Lower leg skin (tissue), 4 donors: ENCODE measurements around the gene NKAPL. TPM values are rescaled to one million over a fixed set of nuclear protein-coding genes. Genes with fewer than 3 reads are reported as not detected.

Experiments
- DNase-seq, 2 donors: peaks; one replicate each; pipeline ENCODE4 v3.0.0-alpha.2; 2019; ENCODE audit warnings: low spot score in 2 of 2
- H3K4me3 ChIP-seq: fragments of 200-600 bp; sonication (generic); 2 replicates; pipeline ENCODE4 v1.5.1; 2017; ENCODE audit warnings: mild to moderate bottlenecking, low read depth; ENCODE audit not compliant: poor library complexity, severe bottlenecking
- POLR2A ChIP-seq, 2 donors: fragments of 450-650 bp; IDR thresholded peaks; one replicate each; pipeline ENCODE4 v1.6.1; 2016 to 2017; ENCODE audit warnings: antibody characterized with exemption in 2 of 2, mild to moderate bottlenecking in 1 of 2, moderate library complexity in 1 of 2
- WGBS, 2 donors: methylation state at CpG; one replicate each; pipeline ENCODE4 v1.1.5; 2018; 5-methylcytosine and 5-hydroxymethylcytosine counted together
- intact Hi-C: fragments of 100-400 bp; cut with DNase I; formaldehyde crosslinking; loops from one replicate; pipeline ENCODE4 v1.15.0; 2023; ENCODE audit warnings: low total_unique reads
- total RNA-seq, 4 donors: library from RNA; depleted of rRNA; stranded (reverse); fragments of >200 nt; gene quantifications; one replicate each; pipeline ENCODE4 v1.1.0, GENCODE V29; 2016
- TF ChIP-seq, protein P1 (sequence below), 3 donors: fragments of 450-650 bp; IDR thresholded peaks; one replicate each; pipeline ENCODE4 v1.5.1; 2016; ENCODE audit warnings: antibody characterized with exemption in 3 of 3, mild to moderate bottlenecking in 3 of 3, moderate library complexity in 2 of 3

Gene NKAPL
- total RNA-seq, 4 donors from 2014 or later: 0.42 to 1.1 (median 0.75) TPM; not detected in 1

GRCh38 chr6:28252009-28252975 is 6.8 kb upstream of the NKAPL start, which contains the start of gene ZKSCAN4:
TSS of gene ZKSCAN4 (minus strand) at chr6:28252269. CDS start at chr6:28251980, 289 bp downstream.
- TF ChIP-seq POLR2A (IDR thresholded peaks at IDR 0.05): no peak
- TF ChIP-seq, protein P1, sequence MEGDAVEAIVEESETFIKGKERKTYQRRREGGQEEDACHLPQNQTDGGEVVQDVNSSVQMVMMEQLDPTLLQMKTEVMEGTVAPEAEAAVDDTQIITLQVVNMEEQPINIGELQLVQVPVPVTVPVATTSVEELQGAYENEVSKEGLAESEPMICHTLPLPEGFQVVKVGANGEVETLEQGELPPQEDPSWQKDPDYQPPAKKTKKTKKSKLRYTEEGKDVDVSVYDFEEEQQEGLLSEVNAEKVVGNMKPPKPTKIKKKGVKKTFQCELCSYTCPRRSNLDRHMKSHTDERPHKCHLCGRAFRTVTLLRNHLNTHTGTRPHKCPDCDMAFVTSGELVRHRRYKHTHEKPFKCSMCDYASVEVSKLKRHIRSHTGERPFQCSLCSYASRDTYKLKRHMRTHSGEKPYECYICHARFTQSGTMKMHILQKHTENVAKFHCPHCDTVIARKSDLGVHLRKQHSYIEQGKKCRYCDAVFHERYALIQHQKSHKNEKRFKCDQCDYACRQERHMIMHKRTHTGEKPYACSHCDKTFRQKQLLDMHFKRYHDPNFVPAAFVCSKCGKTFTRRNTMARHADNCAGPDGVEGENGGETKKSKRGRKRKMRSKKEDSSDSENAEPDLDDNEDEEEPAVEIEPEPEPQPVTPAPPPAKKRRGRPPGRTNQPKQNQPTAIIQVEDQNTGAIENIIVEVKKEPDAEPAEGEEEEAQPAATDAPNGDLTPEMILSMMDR (IDR thresholded peaks at IDR 0.05): no peak
- WGBS, 2 donors: 7 to 8% methylated on average over 14 of the region's 14 CpGs
- intact Hi-C loops: no loop called here
- peak within 1 kb of the TSS; percentile 92 for H3K4me3 ChIP-seq
- peak; percentile 62 to 89 for DNase-seq

DNA sequence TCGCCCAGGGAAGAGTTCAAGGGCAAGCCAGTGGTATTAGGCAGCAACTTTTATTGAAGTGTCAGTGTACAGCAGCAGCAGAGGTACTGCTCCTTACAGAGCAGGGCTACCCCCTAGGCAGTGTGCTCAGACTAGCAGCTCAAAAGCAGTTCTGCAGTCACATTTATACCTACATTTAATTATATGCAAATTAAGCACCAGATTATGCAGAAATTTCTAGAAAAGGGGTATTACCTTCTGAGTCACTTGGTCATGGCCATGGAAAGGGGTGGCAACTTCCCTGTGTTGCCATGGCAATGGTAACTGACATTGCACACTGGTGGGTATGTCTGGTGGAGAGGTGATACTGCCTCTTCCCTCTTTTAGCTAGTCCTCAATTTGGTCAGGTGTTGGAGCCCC is 5.0 kb upstream of the NKAPL start:
- TF ChIP-seq, protein P1 (IDR thresholded peaks at IDR 0.05): no peak
- no peak for TF ChIP-seq POLR2A (IDR thresholded peaks at IDR 0.05)
- DNase-seq: no peak
- WGBS, 2 donors: 86 to 100% methylated on average over 1 of the region's 1 CpG
- intact Hi-C loops: no loop called here
- H3K4me3 ChIP-seq: no peak overlapping the region

DNA sequence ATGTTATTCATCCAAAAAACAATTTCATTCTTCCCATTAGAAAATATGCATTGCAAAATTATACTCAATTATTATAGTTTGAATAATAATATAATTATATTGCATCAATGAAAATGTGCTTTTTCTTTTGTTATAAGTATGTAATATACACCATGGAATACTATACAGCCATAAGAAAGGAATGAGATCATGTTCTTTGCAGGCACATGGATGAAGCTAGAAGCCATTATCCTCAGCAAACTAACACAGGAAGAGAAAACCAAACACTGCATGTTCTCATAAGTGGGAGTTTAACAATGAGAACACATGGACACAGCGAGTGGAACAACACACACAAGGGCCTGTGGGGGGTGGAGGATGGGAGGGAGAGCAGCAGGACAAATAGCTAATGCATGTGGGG is 2.1 kb upstream of the NKAPL start:
- no peak for TF ChIP-seq POLR2A (IDR thresholded peaks at IDR 0.05)
- TF ChIP-seq, protein P1 (IDR thresholded peaks at IDR 0.05): no peak
- no peak for DNase-seq
- intact Hi-C loops: no loop called here
- 0% methylated on average over 1 of the region's 1 CpG for WGBS, 2 donors
- no peak overlapping the region for H3K4me3 ChIP-seq

GRCh38 chr6:28263922-28264321 is 4.8 kb downstream of the NKAPL start:
- no peak for DNase-seq
- intact Hi-C loops: no loop called here
- no peak overlapping the region for H3K4me3 ChIP-seq
- 52 to 55% methylated on average over 2 of the region's 2 CpGs for WGBS, 2 donors
- TF ChIP-seq POLR2A (IDR thresholded peaks at IDR 0.05): no peak
- TF ChIP-seq, protein P1 (IDR thresholded peaks at IDR 0.05): no peak

GRCh38 chr6:28264834-28265401 is 5.8 kb downstream of the NKAPL start:
- H3K4me3 ChIP-seq: no peak overlapping the region
- intact Hi-C loops: no loop called here
- TF ChIP-seq, protein P1 (IDR thresholded peaks at IDR 0.05): no peak
- no peak for TF ChIP-seq POLR2A (IDR thresholded peaks at IDR 0.05)
- DNase-seq: no peak
- 46 to 48% methylated on average over 4 of the region's 4 CpGs for WGBS, 2 donors
